Caco-2 (cell line): ENCODE data around the gene AFF1. TPM values are rescaled to one million over a fixed set of nuclear protein-coding genes. Genes with fewer than 3 reads are reported as not detected.
A peak's percentile ranks its signal among the peaks of the same experiment; 100 is the strongest.

ENCODE experiments used
- BruUV-seq: library from RNA; stranded (reverse); fragments of 400-500 nt; replicated peaks from 2 replicates; lab custom pipeline; 2021; lab: Mats Ljungman, UMichigan
- CTCF ChIA-PET: fragments of 300-600 bp; sonication (Branson Sonifier 250); formaldehyde crosslinking; loops from one replicate; lab custom pipeline; 2022; ENCODE audit warnings: antibody characterized with exemption; lab: Charles Lee
- POLR2A ChIA-PET: fragments of 300-600 bp; sonication (Branson Sonifier 250); formaldehyde crosslinking; loops from one replicate; lab custom pipeline; 2022; ENCODE audit warnings: antibody characterized with exemption; lab: Charles Lee
- DNase-seq, 2 experiments: peaks; one replicate each; pipeline versions ENCODE4 v3.0.0 to v3.0.0-alpha.2; 2020 to 2022
- H3K27me3 ChIP-seq: replicated peaks from 2 replicates; pipeline ENCODE4 v1.6.0; 2011; ENCODE audit warnings: low read length; ENCODE audit not compliant: control insufficient read depth, insufficient read depth
- H3K36me3 ChIP-seq: 2 replicates; pipeline ENCODE4 v1.5.1; 2011; ENCODE audit warnings: low read length; ENCODE audit not compliant: control insufficient read depth, insufficient read depth
- H3K4me1 ChIP-seq: fragments of 250-450 bp; sonication (Bioruptor Pico); 2 replicates; pipeline ENCODE4 v1.5.1; 2020; ENCODE audit warnings: mild to moderate bottlenecking
- H3K4me3 ChIP-seq: 2 replicates; pipeline ENCODE4 v1.5.1; 2011; ENCODE audit warnings: low read depth, mild to moderate bottlenecking, control low read depth, low read length
- H3K9me3 ChIP-seq: fragments of 250-450 bp; sonication (Bioruptor Pico); 2 replicates; pipeline ENCODE4 v1.5.1; 2020; ENCODE audit warnings: mild to moderate bottlenecking, moderate library complexity
- H3K27ac Mint-ChIP-seq: one replicate; pipeline ENCODE4 v1.8.0; 2022; ENCODE audit warnings: mixed read lengths; ENCODE audit not compliant: unreplicated experiment
- H3K27me3 Mint-ChIP-seq: one replicate; pipeline ENCODE4 v1.8.0; 2022; ENCODE audit warnings: mixed read lengths; ENCODE audit not compliant: insufficient read depth, unreplicated experiment
- H3K36me3 Mint-ChIP-seq: one replicate; pipeline ENCODE4 v1.8.0; 2022; ENCODE audit warnings: mild to moderate bottlenecking, mixed read lengths; ENCODE audit not compliant: insufficient read depth, unreplicated experiment
- H3K4me1 Mint-ChIP-seq: one replicate; pipeline ENCODE4 v1.8.0; 2022; ENCODE audit warnings: low read depth, mixed read lengths; ENCODE audit not compliant: unreplicated experiment
- H3K4me3 Mint-ChIP-seq: one replicate; pipeline ENCODE4 v1.8.0; 2022; ENCODE audit warnings: mild to moderate bottlenecking, moderate library complexity, mixed read lengths; ENCODE audit not compliant: unreplicated experiment
- H3K9me3 Mint-ChIP-seq: one replicate; pipeline ENCODE4 v1.8.0; 2022; ENCODE audit warnings: mixed read lengths; ENCODE audit not compliant: unreplicated experiment
- CTCF ChIP-seq, 2 experiments: fragments of 200-600 bp in 1 of 2; IDR thresholded peaks; 1 replicate in 1 of 2; 2 replicates in 1 of 2; pipeline versions ENCODE4 v1.5.1 to v1.8.0; 2011 to 2022; ENCODE audit warnings: antibody characterized with exemption in 1 of 2, control low read depth in 1 of 2, inconsistent platforms in 1 of 2, low read depth in 1 of 2, low read length in 1 of 2, mild to moderate bottlenecking in 1 of 2, moderate library complexity in 1 of 2; ENCODE audit not compliant: insufficient read depth in 1 of 2, severe bottlenecking in 1 of 2, unreplicated experiment in 1 of 2
- intact Hi-C: fragments of 100-400 bp; cut with micrococcal nuclease; formaldehyde crosslinking; loops from one replicate; pipeline ENCODE4 v1.10.0; 2022; ENCODE audit not compliant: unreplicated experiment
- total RNA-seq: library from RNA; stranded (reverse); gene quantifications from 2 replicates; pipeline ENCODE4 v1.2.3, GENCODE V29; 2022

The AFF1 gene
- total RNA-seq, 1 experiment from 2014 or later = 48.3 TPM

- Mint-ChIP-seq H3K36me3 (peaks cover 18% of the 10 kb centered on the region), H3K4me1 (peaks cover 8% of the 10 kb centered on the region), H3K27me3 (no peaks in the 10 kb centered on the region), H3K4me3 (peak overlapping the region; percentile 97), H3K27ac (peak overlapping the region; percentile 93), H3K9me3 (no peaks in the 10 kb centered on the region)
- POLR2A ChIA-PET = interaction anchor here (1.1 to 2.8 kb wide), 4 partner anchors 29 to 84 kb away, joined by 3 to 38 read pairs (median 6); partner anchors contain the start of gene AFF1
- peak; percentile 95 for DNase-seq
- CTCF ChIA-PET = interaction anchor here (0.6 to 1.5 kb wide), 7 partner anchors 23 to 509 kb away, joined by 3 to 17 read pairs (median 5); partner anchors contain the start of gene AFF1
- no TSS peak for BruUV-seq
- intact Hi-C loops = loop anchor here (1.0 kb wide), 6 partner anchors 18 to 86 kb away; no protein-coding TSS in a partner anchor
- TF ChIP-seq CTCF (IDR thresholded peaks at IDR 0.05; ENCODE audit: insufficient read depth in 1 of 2, low read depth in 1 of 2, low read length in 1 of 2, severe bottlenecking in 1 of 2, unreplicated experiment in 1 of 2) = peak in 1 of 2 experiments; percentile 30
- Histone ChIP-seq H3K36me3 (no peaks in the 10 kb centered on the region), H3K4me1 (peaks cover 41% of the 10 kb centered on the region), H3K4me3 (peak overlapping the region; percentile 94), H3K27me3 (no peaks in the 10 kb centered on the region), H3K9me3 (no peaks in the 10 kb centered on the region)
These were observed 72.1 kb downstream of the AFF1 start for GRCh38 chr4:87006676-87007527.

GRCh38 chr4:87007528-87008446, 73.0 kb downstream of the AFF1 start:
- ChIA-PET POLR2A (no interaction called here), CTCF (interaction anchor here (0.5 to 0.8 kb wide), 3 partner anchors 18 to 85 kb away, joined by 4 to 10 read pairs (median 6); no protein-coding TSS in a partner anchor)
- peaks cover 8% of the 10 kb centered on the region for H3K4me1 Mint-ChIP-seq
- no peaks in the 10 kb centered on the region for H3K27me3 Mint-ChIP-seq
- BruUV-seq = TSS peak; percentile 55
- no peaks in the 10 kb centered on the region for H3K9me3 Mint-ChIP-seq
- intact Hi-C loops = loop anchor here (1.0 kb wide), 2 partner anchors 18 to 82 kb away; no protein-coding TSS in a partner anchor
- peaks cover 18% of the 10 kb centered on the region for H3K36me3 Mint-ChIP-seq
- Histone ChIP-seq H3K27me3 (no peaks in the 10 kb centered on the region), H3K9me3 (no peaks in the 10 kb centered on the region), H3K36me3 (no peaks in the 10 kb centered on the region), H3K4me1 (peaks cover 45% of the 10 kb centered on the region), H3K4me3 (peak overlapping the region; percentile 94)
- H3K27ac Mint-ChIP-seq = peak overlapping the region; percentile 93
- peak in 1 of 2 experiments; percentile 48 for DNase-seq
- H3K4me3 Mint-ChIP-seq = peak overlapping the region; percentile 97
- TF ChIP-seq CTCF (IDR thresholded peaks at IDR 0.05; ENCODE audit: insufficient read depth in 1 of 2, low read depth in 1 of 2, low read length in 1 of 2, severe bottlenecking in 1 of 2, unreplicated experiment in 1 of 2) = no peak
